ENCODE results near the gene KCTD21.

GRCh38 chr11:78207532-78208256 lies 19.3 kb upstream of the KCTD21 start:
- TF ChIP-seq CTCF (IDR thresholded peaks at IDR 0.05) = no peak
- no peak for TF ChIP-seq POLR2A (IDR thresholded peaks at IDR 0.05)
